Liver (tissue), 3 donors: ENCODE data around the gene TSKS.

Source experiments
- EGR1 ChIP-seq, 2 donors: IDR thresholded peaks; 2 replicates each; pipeline ENCODE4 v1.6.1; 2016 to 2018; ENCODE audit warnings: antibody characterized with exemption in 2 of 2, low read depth in 2 of 2
- GABPA ChIP-seq, 2 donors: IDR thresholded peaks in 1 of 2; conservative IDR thresholded peaks in 1 of 2; 2 replicates each; pipeline ENCODE4 v1.6.1; 2016; ENCODE audit warnings: antibody characterized with exemption in 2 of 2, mild to moderate bottlenecking in 1 of 2, moderate library complexity in 1 of 2
- HNF4A ChIP-seq, 2 donors: conservative IDR thresholded peaks; 2 replicates each; pipeline ENCODE4 v1.6.1; 2016; ENCODE audit warnings: antibody characterized with exemption in 2 of 2, mild to moderate bottlenecking in 2 of 2
- JUND ChIP-seq, 2 donors: IDR thresholded peaks; 2 replicates each; pipeline ENCODE4 v1.6.1; 2016; ENCODE audit warnings: antibody characterized with exemption in 2 of 2
- NR2F2 ChIP-seq: IDR thresholded peaks from 2 replicates; pipeline ENCODE4 v1.6.1; 2016; ENCODE audit warnings: antibody characterized with exemption
- RAD21 ChIP-seq, 2 donors: IDR thresholded peaks; 2 replicates each; pipeline ENCODE4 v1.6.1; 2016; ENCODE audit warnings: antibody characterized with exemption in 2 of 2, mild to moderate bottlenecking in 2 of 2
- SP1 ChIP-seq: IDR thresholded peaks from 2 replicates; pipeline ENCODE4 v1.6.1; 2018; ENCODE audit warnings: antibody characterized with exemption, mild to moderate bottlenecking
- TAF1 ChIP-seq: conservative IDR thresholded peaks from 2 replicates; pipeline ENCODE4 v1.6.1; 2016; ENCODE audit warnings: antibody characterized with exemption, mild to moderate bottlenecking
- YY1 ChIP-seq: IDR thresholded peaks from 2 replicates; pipeline ENCODE4 v1.6.1; 2016; ENCODE audit warnings: antibody characterized with exemption, mild to moderate bottlenecking
- TF ChIP-seq, protein P1 (sequence below): fragments of 150-350 bp; IDR thresholded peaks from 2 replicates; pipeline ENCODE4 v1.5.1; 2017; ENCODE audit warnings: improper control_type of control experiment, low read depth, low read length; ENCODE audit not compliant: missing input control
- TF ChIP-seq, protein P2 (sequence below): IDR thresholded peaks from 2 replicates; pipeline ENCODE4 v1.6.1; 2016; ENCODE audit warnings: antibody characterized with exemption
- TF ChIP-seq, protein P3 (sequence below): IDR thresholded peaks from 2 replicates; pipeline ENCODE4 v1.6.1; 2016; ENCODE audit warnings: antibody characterized with exemption
- TF ChIP-seq, protein P4 (sequence below): IDR thresholded peaks from 2 replicates; pipeline ENCODE4 v1.6.1; 2016; ENCODE audit warnings: antibody characterized with exemption
- TF ChIP-seq, protein P5 (sequence below): IDR thresholded peaks from 2 replicates; pipeline ENCODE4 v1.6.1; 2016; ENCODE audit warnings: antibody characterized with exemption, mild to moderate bottlenecking
- donor health status: healthy.
- donor health status: healthy.

DNA sequence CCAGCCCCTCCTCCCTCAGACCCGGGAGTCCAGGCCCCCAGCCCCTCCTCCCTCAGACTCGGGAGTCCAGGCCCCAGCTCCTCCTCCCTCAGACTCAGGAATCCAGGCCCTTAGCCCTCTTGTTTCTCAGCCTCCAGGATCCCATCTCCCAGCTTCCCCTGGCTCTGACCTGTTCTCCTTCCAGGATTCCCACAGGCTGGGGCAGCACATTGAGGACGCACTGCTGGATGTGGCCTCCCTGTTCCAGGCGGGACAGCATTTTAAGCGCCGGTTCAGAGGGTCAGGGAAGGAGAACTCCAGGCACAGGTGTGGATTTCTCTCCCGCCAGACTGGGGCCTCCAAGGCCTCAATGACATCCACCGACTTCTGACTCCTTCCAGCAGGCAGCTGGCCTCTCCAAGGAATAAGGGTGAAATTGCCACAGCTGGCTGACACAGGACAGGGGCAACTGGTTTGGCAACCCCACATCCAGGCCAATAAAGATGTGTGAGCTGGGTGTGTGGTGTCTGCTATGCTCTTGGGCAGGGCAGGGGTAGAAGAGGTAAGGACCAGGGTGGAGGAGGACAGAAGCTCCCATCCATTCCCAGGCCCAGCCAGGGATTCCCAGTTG lies 49.8 kb downstream of the TSKS start:
- TF ChIP-seq, protein P1, sequence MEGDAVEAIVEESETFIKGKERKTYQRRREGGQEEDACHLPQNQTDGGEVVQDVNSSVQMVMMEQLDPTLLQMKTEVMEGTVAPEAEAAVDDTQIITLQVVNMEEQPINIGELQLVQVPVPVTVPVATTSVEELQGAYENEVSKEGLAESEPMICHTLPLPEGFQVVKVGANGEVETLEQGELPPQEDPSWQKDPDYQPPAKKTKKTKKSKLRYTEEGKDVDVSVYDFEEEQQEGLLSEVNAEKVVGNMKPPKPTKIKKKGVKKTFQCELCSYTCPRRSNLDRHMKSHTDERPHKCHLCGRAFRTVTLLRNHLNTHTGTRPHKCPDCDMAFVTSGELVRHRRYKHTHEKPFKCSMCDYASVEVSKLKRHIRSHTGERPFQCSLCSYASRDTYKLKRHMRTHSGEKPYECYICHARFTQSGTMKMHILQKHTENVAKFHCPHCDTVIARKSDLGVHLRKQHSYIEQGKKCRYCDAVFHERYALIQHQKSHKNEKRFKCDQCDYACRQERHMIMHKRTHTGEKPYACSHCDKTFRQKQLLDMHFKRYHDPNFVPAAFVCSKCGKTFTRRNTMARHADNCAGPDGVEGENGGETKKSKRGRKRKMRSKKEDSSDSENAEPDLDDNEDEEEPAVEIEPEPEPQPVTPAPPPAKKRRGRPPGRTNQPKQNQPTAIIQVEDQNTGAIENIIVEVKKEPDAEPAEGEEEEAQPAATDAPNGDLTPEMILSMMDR, result no peak
- TF ChIP-seq RAD21 (IDR thresholded peaks at IDR 0.05) (no peak), TAF1 (no peak), YY1 (no peak), HNF4A (conservative IDR thresholded peaks at IDR 0.05) (no peak), SP1 (no peak), EGR1 (IDR thresholded peaks at IDR 0.05; ENCODE audit: low read depth in 2 of 2) (no peak), JUND (IDR thresholded peaks at IDR 0.05) (no peak), GABPA (IDR thresholded peaks at IDR 0.05 in 1 of 2, conservative IDR thresholded peaks at IDR 0.05 in 1 of 2) (no peak), NR2F2 (no peak)
- TF ChIP-seq, protein P2, sequence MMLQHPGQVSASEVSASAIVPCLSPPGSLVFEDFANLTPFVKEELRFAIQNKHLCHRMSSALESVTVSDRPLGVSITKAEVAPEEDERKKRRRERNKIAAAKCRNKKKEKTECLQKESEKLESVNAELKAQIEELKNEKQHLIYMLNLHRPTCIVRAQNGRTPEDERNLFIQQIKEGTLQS, result no peak
- TF ChIP-seq, protein P3, sequence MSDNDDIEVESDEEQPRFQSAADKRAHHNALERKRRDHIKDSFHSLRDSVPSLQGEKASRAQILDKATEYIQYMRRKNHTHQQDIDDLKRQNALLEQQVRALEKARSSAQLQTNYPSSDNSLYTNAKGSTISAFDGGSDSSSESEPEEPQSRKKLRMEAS, result no peak
- TF ChIP-seq, protein P4, sequence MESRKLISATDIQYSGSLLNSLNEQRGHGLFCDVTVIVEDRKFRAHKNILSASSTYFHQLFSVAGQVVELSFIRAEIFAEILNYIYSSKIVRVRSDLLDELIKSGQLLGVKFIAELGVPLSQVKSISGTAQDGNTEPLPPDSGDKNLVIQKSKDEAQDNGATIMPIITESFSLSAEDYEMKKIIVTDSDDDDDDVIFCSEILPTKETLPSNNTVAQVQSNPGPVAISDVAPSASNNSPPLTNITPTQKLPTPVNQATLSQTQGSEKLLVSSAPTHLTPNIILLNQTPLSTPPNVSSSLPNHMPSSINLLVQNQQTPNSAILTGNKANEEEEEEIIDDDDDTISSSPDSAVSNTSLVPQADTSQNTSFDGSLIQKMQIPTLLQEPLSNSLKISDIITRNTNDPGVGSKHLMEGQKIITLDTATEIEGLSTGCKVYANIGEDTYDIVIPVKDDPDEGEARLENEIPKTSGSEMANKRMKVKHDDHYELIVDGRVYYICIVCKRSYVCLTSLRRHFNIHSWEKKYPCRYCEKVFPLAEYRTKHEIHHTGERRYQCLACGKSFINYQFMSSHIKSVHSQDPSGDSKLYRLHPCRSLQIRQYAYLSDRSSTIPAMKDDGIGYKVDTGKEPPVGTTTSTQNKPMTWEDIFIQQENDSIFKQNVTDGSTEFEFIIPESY, result no peak
- TF ChIP-seq, protein P5, sequence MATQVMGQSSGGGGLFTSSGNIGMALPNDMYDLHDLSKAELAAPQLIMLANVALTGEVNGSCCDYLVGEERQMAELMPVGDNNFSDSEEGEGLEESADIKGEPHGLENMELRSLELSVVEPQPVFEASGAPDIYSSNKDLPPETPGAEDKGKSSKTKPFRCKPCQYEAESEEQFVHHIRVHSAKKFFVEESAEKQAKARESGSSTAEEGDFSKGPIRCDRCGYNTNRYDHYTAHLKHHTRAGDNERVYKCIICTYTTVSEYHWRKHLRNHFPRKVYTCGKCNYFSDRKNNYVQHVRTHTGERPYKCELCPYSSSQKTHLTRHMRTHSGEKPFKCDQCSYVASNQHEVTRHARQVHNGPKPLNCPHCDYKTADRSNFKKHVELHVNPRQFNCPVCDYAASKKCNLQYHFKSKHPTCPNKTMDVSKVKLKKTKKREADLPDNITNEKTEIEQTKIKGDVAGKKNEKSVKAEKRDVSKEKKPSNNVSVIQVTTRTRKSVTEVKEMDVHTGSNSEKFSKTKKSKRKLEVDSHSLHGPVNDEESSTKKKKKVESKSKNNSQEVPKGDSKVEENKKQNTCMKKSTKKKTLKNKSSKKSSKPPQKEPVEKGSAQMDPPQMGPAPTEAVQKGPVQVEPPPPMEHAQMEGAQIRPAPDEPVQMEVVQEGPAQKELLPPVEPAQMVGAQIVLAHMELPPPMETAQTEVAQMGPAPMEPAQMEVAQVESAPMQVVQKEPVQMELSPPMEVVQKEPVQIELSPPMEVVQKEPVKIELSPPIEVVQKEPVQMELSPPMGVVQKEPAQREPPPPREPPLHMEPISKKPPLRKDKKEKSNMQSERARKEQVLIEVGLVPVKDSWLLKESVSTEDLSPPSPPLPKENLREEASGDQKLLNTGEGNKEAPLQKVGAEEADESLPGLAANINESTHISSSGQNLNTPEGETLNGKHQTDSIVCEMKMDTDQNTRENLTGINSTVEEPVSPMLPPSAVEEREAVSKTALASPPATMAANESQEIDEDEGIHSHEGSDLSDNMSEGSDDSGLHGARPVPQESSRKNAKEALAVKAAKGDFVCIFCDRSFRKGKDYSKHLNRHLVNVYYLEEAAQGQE, result no peak
